Measurements from ENCODE around the gene GPBP1. TPM values are rescaled to one million over a fixed set of nuclear protein-coding genes. Genes with fewer than 3 reads are reported as not detected.

The GPBP1 gene
- total RNA-seq, 1 donor from 2014 or later, result 83.7 TPM

Other genes starting within 250 kb of the GPBP1 start
- gene MIER3, start 221.9 kb upstream of the GPBP1 start, total RNA-seq, result 20.5 and 25.5 TPM in 2 replicates